ENCODE measurements around the gene RNASEH1. TPM values are rescaled to one million over a fixed set of nuclear protein-coding genes. Genes with fewer than 3 reads are reported as not detected.

Gene RNASEH1
- total and polyA plus RNA-seq, 2 of the 4 experiments (the other 2 are of a cell fraction): 23.5 to 23.7 TPM

GRCh38 chr2:3512086-3512485, 46.0 kb downstream of the RNASEH1 start:
- Histone ChIP-seq H3K9ac (ENCODE audit: low read depth, low read length) (no peak overlapping the region), H2BK20ac (ENCODE audit: low read depth, low read length) (no peak overlapping the region), H3K9me1 (ENCODE audit: insufficient read depth, low read length) (no peaks in the 10 kb centered on the region), H3K56ac (ENCODE audit: extremely low read depth, insufficient read depth, low read length) (no peak overlapping the region), H3K4ac (ENCODE audit: low read depth, low read length) (no peak overlapping the region), H3K27me3 (ENCODE audit: control insufficient read depth, insufficient read depth, low read length) (no peaks in the 10 kb centered on the region), H3K79me1 (ENCODE audit: low read depth in 1 of 2, low read length in 2 of 2) (peaks cover 3 to 15% of the 10 kb centered on the region in 2 experiments; a peak in 3 of 4 replicates), H4K91ac (ENCODE audit: insufficient read depth, low read depth, low read length) (no peak overlapping the region), H3K4me2 (ENCODE audit: low read depth, low read length) (no peak overlapping the region), H3K9me3 (ENCODE audit: control insufficient read depth, insufficient read depth, low read length) (no peaks in the 10 kb centered on the region), H4K8ac (ENCODE audit: low read depth in 2 of 2, low read length in 2 of 2) (no peak overlapping the region), H2AK5ac (ENCODE audit: low read depth, low read length) (no peak overlapping the region), H2AFZ (replicated peaks; ENCODE audit: low read length, poor library complexity) (no peak overlapping the region), H3K36me3 (ENCODE audit: control insufficient read depth, insufficient read depth, low read length) (peaks cover 24% of the 10 kb centered on the region), H3K4me1 (ENCODE audit: control insufficient read depth, insufficient read depth, low read length) (no peaks in the 10 kb centered on the region), H3K27ac (ENCODE audit: insufficient read depth, low read length) (no peak overlapping the region), H2BK120ac (ENCODE audit: low read depth, low read length) (no peak overlapping the region), H3K14ac (replicated peaks; ENCODE audit: low read depth, low read length) (no peak overlapping the region), H3K23ac (ENCODE audit: low read depth, low read length) (no peak overlapping the region), H4K5ac (ENCODE audit: low read depth, low read length) (no peak overlapping the region), H2BK15ac (ENCODE audit: low read depth, low read length) (no peak overlapping the region), H3K18ac (ENCODE audit: low read depth, low read length) (no peak overlapping the region), H4K20me1 (ENCODE audit: insufficient read depth, low read length) (no peaks in the 10 kb centered on the region; the same call in 1 of the 2 replicates), H2BK5ac (ENCODE audit: low read depth, low read length, poor library complexity, severe bottlenecking) (no peak overlapping the region), H2AK9ac (replicated peaks; ENCODE audit: low read depth, low read length, poor library complexity) (no peak overlapping the region), H3K4me3 (ENCODE audit: insufficient read depth, low read depth, low read length) (no peak overlapping the region)
- dilution Hi-C loops (cut with HindIII; ENCODE audit: low sequenced_read_pairs, unreplicated experiment): no loop called here
- CTCF ChIA-PET: interaction anchor here (0.7 kb wide), 1 partner anchor 14 kb away, joined by 3 read pairs; no protein-coding TSS in a partner anchor
- intact Hi-C loops (cut with micrococcal nuclease): no loop called here
- BruUV-seq (replicated peaks): no TSS peak
- TF ChIP-seq CTCF (conservative IDR thresholded peaks at IDR 0.05; ENCODE audit: low read depth, low read length): no peak
- TF ChIP-seq MXI1 (IDR thresholded peaks at IDR 0.05; ENCODE audit: borderline replicate concordance, low read depth, low read length): no peak
- no peak for TF ChIP-seq POLR2A (IDR thresholded peaks at IDR 0.05; ENCODE audit: low read depth, low read length)
- no peak for TF ChIP-seq MAZ (IDR thresholded peaks at IDR 0.05; ENCODE audit: borderline replicate concordance, low read depth, low read length)
- TF ChIP-seq RAD21 (IDR thresholded peaks at IDR 0.05; ENCODE audit: low read length): no peak
- TF ChIP-seq SMC3 (IDR thresholded peaks at IDR 0.05; ENCODE audit: low read depth, low read length): no peak
- no peak for TF ChIP-seq NFE2L2 (IDR thresholded peaks at IDR 0.05; ENCODE audit: low read depth, low read length)
- TF ChIP-seq RCOR1 (IDR thresholded peaks at IDR 0.05; ENCODE audit: insufficient replicate concordance, low read length): no peak
- no peak for TF ChIP-seq USF2 (IDR thresholded peaks at IDR 0.05; ENCODE audit: low read depth, low read length)
- TF ChIP-seq CHD1 (IDR thresholded peaks at IDR 0.05; ENCODE audit: low read depth, low read length): no peak
- TF ChIP-seq ELK1 (IDR thresholded peaks at IDR 0.05; ENCODE audit: borderline replicate concordance, low read depth, low read length): no peak
- TF ChIP-seq CEBPB (IDR thresholded peaks at IDR 0.05; ENCODE audit: low read depth, low read length): no peak
- TF ChIP-seq BHLHE40 (IDR thresholded peaks at IDR 0.05; ENCODE audit: low read depth, low read length): no peak
- TF ChIP-seq MAFK (IDR thresholded peaks at IDR 0.05; ENCODE audit: low read depth, low read length): no peak
- no peak for TF ChIP-seq FOS (IDR thresholded peaks at IDR 0.05; ENCODE audit: low read depth, low read length)
- TF ChIP-seq RFX5 (IDR thresholded peaks at IDR 0.05; ENCODE audit: low read depth, low read length): no peak
- DNase-seq (no peak), ATAC-seq (ENCODE audit: low read depth) (no peak)
- no CpG with 5 or more reads among the region's 2 CpGs for WGBS, 2 experiments (ENCODE audit: extremely low coverage in 2 of 2, insufficient read length in 1 of 2)
- in situ Hi-C loops (cut with MboI; ENCODE audit: low sequenced_read_pairs): no loop called here
- POLR2A ChIA-PET (ENCODE audit: unreplicated experiment): no interaction called here
